Stimulated activated CD4-positive, alpha-beta T cell treated with anti-CD3 and anti-CD28 coated beads, Interleukin-1b, Interleukin-23, amount 100 ng/mL, for 24 hours (primary cell): Measurements from ENCODE around the gene POLR2M.

Source experiments
- DNase-seq, 4 experiments: peaks; one replicate each; pipeline ENCODE4 v3.0.0-alpha.2; 2020; ENCODE audit warnings: low read depth in 4 of 4, low spot score in 1 of 4

The POLR2M gene

DNA sequence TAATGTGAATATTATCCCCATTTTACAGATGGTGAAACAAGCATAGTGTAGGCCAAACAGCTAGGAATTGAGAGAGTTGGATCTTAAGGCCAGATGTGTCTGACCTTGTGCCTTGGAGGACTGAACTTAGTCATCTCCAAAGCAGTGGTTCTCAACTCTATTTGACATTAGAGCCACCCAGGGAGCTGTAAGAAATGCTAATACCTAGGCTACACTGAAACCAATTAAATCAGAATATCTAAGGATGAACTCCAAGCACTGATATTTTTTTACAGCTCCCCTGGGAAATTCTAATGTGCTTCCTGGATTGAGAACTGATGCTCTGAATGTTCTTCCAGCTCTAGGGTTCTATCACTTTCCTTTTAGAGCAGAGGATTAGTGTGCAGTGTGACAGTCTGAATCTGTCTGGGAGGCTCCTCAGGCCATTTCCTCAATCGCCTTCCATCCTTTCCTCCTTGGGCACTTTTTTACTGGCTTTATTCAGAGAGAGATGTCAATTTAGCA, 32.3 kb downstream of the POLR2M start:
- DNase-seq = no peak

DNA sequence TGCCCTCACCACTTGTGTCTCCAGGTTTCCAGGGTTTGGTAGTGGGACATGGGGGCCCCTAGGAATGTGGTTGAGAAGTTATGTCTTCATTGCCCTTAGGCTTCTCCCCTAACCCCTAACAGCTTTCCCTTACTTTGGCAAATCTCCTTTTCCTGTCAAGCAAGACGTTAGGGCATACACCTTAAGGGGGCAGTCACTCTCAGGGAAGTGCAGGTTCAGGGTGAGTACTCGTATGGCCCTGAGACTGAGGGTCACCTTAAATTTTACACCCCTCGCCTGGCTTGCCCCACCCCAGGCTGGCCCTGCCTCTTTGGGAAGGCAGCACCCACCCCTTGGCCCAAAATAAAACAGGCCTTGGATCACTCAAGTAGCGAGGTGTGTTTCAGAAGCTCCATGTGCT, 33.5 kb downstream of the POLR2M start:
- no peak for DNase-seq

DNA sequence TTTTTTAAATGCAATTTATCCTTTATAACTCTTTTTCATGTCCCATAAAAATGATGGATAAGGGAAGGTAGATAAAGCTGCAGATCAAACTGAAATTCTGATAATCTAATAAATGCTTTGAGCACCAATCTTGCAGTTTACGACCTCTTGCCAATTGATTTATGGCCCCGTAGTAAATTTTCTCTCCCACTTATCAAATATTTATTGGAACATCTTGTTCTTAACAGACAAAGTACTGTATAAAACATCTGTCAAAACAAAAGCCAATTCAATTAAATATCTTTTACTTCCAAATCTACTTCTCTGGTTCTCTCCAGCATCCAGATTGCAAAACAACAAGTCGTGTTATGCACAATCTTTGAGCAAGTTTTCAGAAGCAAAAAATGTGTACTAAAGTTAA, 34.6 kb downstream of the POLR2M start:
- no peak for DNase-seq

DNA sequence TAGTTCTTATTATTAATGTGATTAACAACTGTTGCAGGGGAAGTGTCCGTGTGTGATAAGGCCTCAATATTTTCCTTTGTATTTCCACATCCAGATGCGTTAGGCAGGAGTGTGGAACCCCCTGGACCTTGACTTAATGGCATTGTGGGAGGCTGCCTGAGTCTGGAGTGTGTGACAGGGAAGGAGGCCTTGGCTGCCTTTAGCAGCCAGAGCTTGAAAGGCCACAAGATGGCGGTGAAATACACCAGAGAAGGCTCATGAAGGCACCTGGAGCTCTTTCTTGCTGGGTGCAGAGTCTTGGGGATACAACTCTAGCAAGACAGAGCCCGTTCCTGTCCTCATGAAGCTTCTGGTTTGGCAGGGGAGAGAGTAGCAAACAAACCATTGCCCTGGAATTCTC, 36.9 kb downstream of the POLR2M start:
- DNase-seq = no peak

DNA sequence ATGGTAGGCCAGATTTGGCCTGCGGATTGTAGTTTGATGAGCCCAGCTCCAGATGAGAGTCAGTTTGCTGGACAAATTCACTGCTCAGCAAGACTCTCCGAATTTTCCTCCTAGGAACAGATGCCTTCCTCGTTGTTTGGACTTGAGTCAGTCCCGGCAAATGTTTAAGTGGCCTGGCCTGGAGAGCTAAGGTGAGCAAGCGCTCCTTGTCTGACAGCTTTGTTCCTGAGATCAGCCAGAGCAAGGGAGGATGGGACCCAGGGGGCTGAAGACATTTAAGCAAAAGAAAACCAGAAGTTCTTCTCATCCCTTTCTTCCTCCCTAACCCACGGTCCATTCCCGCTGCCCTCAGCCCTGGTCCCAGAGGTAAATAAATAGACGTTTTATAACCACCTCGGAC, 40.3 kb downstream of the POLR2M start:
- no peak for DNase-seq

DNA sequence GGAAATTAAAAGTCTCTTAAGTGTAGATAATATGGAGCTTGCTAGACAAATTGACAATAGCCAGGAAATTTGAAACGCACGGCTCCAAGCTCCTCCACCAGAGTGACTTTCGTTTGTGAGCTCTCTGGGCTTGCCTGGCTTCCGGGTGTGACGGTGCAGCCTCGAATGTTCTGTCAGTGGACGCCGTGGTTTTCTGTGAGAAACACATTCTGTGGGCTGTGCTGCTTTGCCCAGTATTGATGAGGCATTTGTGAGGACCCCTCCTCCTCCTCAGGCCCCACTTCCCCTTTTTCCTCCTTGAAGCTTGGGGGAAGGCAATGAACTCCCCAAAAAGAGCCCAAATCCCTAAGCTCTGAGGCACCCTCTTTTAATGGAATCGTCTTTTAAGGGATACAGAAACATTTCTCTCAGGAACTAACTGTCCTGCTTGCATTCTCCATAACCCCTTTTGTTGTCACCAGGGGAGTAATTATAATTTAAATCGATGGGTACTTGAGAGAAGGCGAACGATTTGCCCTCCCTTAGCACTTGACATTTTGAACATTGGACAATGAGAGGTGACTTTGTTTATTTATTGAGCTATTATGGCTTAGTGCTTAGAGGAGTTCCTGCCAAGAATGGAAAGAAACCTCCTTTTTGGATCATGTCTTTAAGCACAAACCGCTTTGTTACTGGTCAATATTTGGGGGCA, 40.8 kb downstream of the POLR2M start:
- no peak for DNase-seq

DNA sequence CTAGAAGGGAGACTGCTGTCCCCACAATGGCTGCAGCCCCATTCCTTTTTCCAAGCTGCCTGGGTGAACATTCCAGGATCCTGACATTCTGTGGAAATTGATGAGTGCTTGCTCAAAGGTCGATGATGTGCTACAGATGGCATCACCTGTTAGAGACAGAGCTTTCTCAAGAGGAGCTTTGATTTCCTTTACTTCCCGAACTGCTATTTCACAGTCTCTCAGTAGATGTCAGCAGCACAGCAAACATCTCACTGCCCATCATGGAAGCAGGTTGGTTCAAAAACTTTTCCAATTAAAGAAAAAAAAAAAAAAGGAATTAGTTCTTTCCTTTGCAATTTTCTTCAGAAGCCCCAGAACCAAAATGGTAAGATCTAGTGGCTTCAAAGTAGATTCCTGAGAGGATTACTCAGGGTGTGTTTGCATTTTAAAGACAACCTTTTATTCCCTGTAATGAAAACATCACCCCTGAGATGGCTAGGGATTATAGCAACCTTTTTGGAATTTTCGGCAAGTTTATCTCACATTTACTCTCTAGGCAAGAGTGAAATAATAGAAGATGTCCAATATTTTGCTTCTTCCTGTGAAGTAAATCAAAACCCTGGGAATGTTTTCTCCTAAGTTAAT, 44.8 kb downstream of the POLR2M start:
- DNase-seq = no peak

DNA sequence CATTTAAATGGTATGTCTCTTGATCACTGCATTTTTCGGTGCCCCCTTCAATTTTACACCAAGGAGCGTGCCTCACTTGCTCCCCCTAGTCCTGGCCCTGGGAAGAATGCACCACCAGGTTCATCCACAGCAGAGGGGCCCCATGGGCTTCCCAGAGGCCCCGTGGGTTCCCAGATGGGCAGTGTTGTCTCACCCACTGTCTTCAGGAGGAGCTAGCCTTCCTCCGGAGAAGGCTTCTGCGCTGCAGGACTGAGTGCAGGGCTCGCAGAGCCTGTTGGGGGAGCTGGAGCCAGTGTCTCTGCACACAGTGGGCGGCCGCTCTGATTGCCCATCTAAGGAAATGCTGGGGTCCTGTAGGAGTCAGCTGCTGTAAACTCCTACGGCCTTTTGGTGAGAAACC, 45.9 kb downstream of the POLR2M start:
- no peak for DNase-seq

DNA sequence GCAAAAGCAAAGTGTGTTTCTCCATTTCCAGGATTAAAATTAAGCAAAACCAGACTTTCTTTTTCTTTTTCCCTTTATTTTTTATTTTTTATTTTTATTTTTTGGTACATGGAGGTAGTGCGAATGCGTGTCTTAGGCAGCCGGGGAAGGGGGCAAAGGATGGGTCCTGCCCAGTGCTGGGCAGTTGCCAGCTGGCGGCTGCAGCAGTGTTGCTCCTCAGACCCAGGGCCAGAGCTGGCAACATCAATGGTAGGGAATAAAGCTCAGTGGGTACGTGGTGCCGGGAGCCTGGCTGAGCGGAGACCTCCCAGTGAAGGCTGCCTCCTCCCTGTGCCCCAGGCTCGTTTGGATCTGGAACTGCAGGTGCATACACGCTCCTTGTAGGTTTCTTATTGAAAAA, 46.3 kb downstream of the POLR2M start:
- DNase-seq = no peak

DNA sequence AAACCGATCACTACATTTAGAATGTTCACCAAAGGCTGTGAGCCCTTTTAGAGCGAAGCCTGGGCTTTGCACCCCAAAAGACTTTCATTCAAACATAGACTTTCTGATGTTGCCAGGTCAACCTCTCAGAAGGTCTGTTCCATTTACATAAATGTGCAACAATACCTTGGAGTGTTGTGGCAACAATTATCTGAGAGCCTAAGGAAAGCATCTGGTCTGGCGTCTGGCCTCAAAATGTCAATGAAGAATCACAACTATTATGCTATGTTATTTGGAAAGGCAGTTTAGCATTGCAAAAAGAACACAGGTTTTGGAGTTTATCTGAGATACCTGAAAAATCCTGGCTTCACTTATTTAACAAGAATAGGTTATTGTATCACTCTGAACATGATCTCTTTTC, 50.0 kb downstream of the POLR2M start:
- no peak for DNase-seq

DNA sequence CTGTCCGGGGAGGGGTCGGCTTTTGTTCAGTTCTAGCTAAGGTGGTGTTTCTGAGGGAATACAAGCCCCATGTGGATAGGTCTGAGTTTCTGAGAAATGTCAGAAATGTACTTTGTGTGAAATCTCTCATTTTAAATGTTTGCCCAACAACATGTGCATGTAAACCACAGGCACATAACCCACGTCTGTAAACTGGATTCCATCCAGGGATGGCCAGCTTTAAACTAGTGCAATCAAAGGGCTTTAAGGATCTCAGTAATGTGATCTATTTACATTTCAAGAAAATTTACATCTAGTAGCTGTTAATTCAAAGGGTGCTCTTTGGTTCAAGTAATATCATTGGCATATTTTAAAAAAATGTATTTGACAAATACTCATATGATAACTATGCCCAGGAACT, 52.0 kb downstream of the POLR2M start:
- DNase-seq = no peak

DNA sequence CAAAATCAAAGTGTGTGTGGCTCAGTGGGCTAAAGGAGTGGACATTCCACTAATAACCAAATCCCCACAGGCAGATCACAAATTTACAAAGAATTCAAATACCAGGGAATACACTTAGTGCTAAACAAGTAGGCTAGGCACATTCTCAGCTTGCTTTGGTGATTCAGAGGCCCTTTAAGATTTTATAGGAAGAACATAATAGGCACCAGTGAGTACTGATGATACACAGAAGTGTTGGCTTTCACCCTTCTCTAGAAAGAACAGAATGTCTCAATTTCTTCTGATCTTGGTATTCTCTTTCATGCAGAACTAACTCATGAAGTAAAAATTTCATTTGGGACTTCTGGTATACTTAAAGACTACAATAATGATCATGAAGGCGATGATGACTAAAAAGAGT, 55.0 kb downstream of the POLR2M start:
- no peak for DNase-seq

DNA sequence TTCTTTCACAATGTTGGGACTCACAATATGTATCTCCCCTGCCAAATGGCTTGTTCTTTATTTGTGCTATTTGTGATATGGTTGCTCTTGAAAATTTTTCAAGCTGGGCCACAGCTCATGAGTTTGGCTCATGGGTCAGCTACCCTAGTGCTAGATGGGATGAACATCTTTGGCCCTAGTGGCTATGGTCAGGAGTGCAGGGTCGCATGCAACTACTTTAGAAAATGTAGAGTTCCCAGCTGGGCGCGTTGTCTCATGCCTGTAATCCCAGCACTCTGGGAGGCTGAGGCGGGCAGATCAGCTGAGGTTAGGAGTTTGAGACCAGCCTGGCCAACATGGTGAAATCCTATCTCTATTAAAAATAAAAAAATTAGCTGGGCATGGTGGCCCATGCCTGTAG, 55.8 kb downstream of the POLR2M start:
- DNase-seq = no peak

DNA sequence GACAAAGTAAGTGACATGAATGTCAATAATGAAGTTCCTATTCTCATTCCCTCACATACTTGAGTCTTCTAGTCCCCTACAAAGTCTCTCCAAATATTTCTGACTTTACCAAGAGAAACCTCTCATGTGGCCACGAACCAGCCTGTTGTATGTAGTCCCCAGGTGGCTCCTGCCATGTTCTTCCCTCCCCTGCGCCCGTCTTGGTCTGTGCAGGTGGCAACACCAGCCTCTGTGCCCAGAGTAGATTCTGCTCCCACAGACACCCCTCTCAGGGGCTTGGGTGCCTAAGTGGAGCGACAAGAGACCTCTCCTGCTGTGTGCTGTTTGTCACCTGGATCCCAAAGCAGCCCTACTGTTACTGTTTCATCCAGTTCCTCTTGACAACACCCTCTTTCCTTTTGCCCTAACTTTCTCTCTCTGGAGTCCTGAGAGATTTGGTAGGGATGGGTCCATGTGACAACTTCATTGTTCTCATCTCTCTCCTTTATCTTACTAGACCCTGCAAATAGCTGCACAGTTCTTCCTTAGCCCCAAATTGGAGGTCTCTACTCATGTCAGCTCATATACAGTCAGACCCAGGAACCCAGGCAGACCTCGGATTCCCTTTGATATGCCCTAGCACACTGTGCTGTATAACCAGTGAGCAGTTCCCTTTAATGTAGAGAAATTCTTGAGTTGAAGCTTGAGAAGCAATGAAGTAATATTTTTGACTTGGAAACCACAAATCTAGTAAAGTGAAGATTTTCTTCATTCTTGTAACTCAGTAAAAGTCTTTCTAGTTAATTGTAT, 56.9 kb downstream of the POLR2M start:
- DNase-seq = no peak
